ENCODE results near the gene TUBA4A. TPM values are rescaled to one million over a fixed set of nuclear protein-coding genes. Genes with fewer than 3 reads are reported as not detected.

TUBA4A gene
- total and polyA plus RNA-seq, 8 donors: 18.7 to 141 (median 40.0) TPM

DNA sequence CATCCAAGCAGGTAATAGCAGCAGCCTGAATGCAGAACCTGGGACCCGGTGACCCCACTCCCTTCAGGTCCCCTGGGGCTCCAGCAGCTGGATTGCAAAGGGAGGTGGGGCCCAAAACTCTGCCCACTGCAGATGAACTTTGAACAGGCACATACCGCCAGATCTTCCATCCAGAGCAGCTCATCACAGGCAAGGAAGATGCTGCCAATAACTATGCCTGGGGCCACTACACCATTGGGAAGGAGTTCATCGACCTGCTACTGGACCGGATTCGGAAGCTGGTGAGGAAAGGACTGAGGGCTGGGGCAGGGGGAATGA lies 16.3 kb upstream of the TUBA4A start:
- Histone ChIP-seq H3K9me3 (no peaks in the 10 kb centered on the region), H3K4me3 (no peak overlapping the region), H3K27ac (no peak overlapping the region), H3K4me1 (peaks cover 0 to 6% (median 0%) of the 10 kb centered on the region in 4 donors), H3K36me3 (no peaks in the 10 kb centered on the region), H3K27me3 (no peaks in the 10 kb centered on the region)
- no peak for DNase-seq
- WGBS, 5 donors: 82 to 93% (median 88%) methylated on average over 5 of the region's 5 CpGs
- no peak for TF ChIP-seq POLR2A (IDR thresholded peaks at IDR 0.05)
- no peak for TF ChIP-seq EP300 (IDR thresholded peaks at IDR 0.05)
- no peak for TF ChIP-seq POLR2AphosphoS5 (IDR thresholded peaks at IDR 0.05)
- TF ChIP-seq, protein P1, sequence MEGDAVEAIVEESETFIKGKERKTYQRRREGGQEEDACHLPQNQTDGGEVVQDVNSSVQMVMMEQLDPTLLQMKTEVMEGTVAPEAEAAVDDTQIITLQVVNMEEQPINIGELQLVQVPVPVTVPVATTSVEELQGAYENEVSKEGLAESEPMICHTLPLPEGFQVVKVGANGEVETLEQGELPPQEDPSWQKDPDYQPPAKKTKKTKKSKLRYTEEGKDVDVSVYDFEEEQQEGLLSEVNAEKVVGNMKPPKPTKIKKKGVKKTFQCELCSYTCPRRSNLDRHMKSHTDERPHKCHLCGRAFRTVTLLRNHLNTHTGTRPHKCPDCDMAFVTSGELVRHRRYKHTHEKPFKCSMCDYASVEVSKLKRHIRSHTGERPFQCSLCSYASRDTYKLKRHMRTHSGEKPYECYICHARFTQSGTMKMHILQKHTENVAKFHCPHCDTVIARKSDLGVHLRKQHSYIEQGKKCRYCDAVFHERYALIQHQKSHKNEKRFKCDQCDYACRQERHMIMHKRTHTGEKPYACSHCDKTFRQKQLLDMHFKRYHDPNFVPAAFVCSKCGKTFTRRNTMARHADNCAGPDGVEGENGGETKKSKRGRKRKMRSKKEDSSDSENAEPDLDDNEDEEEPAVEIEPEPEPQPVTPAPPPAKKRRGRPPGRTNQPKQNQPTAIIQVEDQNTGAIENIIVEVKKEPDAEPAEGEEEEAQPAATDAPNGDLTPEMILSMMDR (IDR thresholded peaks at IDR 0.05): no peak
- intact Hi-C loops (cut with DNase I; ENCODE audit: low total_unique reads): no loop called here

DNA sequence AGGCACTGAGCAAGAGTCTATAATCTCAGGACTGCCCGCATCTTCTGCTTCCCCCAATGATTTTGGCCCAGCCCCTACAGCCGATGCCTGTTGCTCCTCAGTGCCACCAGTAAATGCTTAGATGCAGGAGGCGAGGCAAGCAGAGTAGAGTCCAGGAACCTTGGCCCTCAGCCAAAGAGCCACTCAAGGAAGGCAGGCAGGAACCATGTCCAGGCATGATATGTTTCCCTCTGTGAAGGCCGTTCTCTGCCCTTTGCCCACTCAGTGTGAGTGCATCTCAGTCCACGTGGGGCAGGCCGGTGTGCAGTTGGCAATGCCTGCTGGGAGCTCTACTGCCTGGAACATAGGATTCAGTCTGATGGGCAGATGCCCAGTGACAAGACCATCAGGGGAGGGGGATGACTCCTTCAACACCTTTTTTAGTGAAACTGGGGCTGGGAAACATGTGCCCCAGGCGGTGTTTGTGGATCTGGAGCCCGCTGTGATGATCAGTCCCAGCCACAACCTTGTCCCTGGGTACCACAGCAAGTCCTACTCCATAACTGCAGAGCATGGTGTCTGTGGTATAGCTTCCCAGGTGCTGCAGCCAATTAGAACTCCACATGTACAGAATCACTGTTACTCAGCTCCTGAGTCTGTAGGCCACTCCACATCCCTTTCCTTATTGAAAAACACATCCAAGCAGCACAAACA lies 15.8 kb upstream of the TUBA4A start:
- no peaks in the 10 kb centered on the region for H3K36me3 ChIP-seq
- TF ChIP-seq POLR2A (IDR thresholded peaks at IDR 0.05): no peak
- TF ChIP-seq, protein P1 (IDR thresholded peaks at IDR 0.05): no peak
- no peak for TF ChIP-seq POLR2AphosphoS5 (IDR thresholded peaks at IDR 0.05)
- no peak for TF ChIP-seq EP300 (IDR thresholded peaks at IDR 0.05)
- no peaks in the 10 kb centered on the region for H3K9me3 ChIP-seq
- no peak overlapping the region for H3K27ac ChIP-seq
- peak; percentile 61 to 73 for DNase-seq
- intact Hi-C loops (cut with DNase I; ENCODE audit: low total_unique reads): no loop called here
- H3K4me3 ChIP-seq: no peak overlapping the region
- peaks cover 0 to 6% (median 0%) of the 10 kb centered on the region in 4 donors for H3K4me1 ChIP-seq
- no peaks in the 10 kb centered on the region for H3K27me3 ChIP-seq
- 36 to 50% (median 44%) methylated on average over 6 to 8 of the region's 8 CpGs for WGBS, 5 donors

DNA sequence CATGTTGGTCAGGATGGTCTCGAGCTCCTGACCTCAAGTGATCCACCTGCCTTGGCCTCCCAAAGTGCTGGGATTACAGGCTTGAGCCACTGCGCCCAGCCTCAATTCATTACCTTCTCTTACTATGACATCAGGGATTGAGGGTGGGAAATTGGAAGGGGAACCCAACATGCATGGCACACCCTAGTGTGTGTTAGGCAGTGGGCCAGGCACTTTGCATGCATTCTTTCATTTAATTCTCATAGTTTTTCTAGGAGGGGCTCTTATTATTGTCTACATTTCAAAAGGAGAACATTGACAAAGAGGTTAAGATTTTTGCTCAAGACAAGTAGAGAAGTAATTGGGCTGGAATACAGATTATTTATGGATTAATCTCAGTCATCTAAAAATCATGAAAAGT lies 14.6 kb upstream of the TUBA4A start:
- intact Hi-C loops (cut with DNase I; ENCODE audit: low total_unique reads): no loop called here
- H3K27ac ChIP-seq: no peak overlapping the region
- TF ChIP-seq POLR2A (IDR thresholded peaks at IDR 0.05): no peak
- TF ChIP-seq, protein P1 (IDR thresholded peaks at IDR 0.05): no peak
- no peak for TF ChIP-seq POLR2AphosphoS5 (IDR thresholded peaks at IDR 0.05)
- no peak for DNase-seq
- H3K4me3 ChIP-seq: no peak overlapping the region
- no peaks in the 10 kb centered on the region for H3K27me3 ChIP-seq
- H3K9me3 ChIP-seq: no peaks in the 10 kb centered on the region
- H3K36me3 ChIP-seq: no peaks in the 10 kb centered on the region
- H3K4me1 ChIP-seq: peaks cover 0 to 6% (median 0%) of the 10 kb centered on the region in 4 donors
- 83 to 89% (median 89%) methylated on average over 2 of the region's 2 CpGs for WGBS, 5 donors

DNA sequence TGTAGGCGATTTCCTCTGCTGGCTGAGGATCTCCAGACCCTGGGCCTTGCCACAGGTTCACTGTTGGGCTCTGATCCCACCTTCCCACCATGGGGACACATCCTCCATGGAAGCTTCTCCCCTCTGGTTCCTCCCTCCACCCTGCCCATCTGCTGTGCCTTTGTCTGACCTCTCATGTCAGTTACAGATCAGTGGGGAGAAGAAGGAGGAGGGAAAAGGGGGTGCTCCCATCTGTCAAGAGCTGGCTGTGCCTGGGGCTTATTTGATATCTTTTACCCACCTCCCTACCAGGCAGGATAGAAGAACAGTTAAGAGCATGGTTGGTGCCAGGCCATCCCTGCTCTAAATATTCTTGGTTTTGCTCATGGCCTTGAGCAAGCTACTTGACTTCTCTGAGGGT lies 13.2 kb upstream of the TUBA4A start:
- peaks cover 0 to 6% (median 0%) of the 10 kb centered on the region in 4 donors for H3K4me1 ChIP-seq
- H3K36me3 ChIP-seq: no peaks in the 10 kb centered on the region
- intact Hi-C loops (cut with DNase I; ENCODE audit: low total_unique reads): no loop called here
- no peak overlapping the region for H3K27ac ChIP-seq
- no peak overlapping the region for H3K4me3 ChIP-seq
- no peaks in the 10 kb centered on the region for H3K9me3 ChIP-seq
- peaks cover 0 to 4% (median 0%) of the 10 kb centered on the region in 3 donors for H3K27me3 ChIP-seq
- TF ChIP-seq EP300 (IDR thresholded peaks at IDR 0.05) (no peak), POLR2A (IDR thresholded peaks at IDR 0.05) (no peak), POLR2AphosphoS5 (IDR thresholded peaks at IDR 0.05) (no peak)
- TF ChIP-seq, protein P1 (IDR thresholded peaks at IDR 0.05): no peak
- 80 to 100% (median 87%) methylated on average over 1 of the region's 1 CpG for WGBS, 5 donors
- no peak for DNase-seq

All from stomach (tissue), 9 donors.